Right lung (tissue), 5 donors: ENCODE measurements around the gene BRD1. TPM values are rescaled to one million over a fixed set of nuclear protein-coding genes. Genes with fewer than 3 reads are reported as not detected.

ENCODE experiments used
- DNase-seq, 2 donors: peaks; one replicate each; pipeline ENCODE4 v3.0.0-alpha.2; 2013
- polyA plus RNA-seq, 5 donors: library from polyadenylated mRNA; unstranded; fragments of 120-200 nt; gene quantifications; one replicate each; pipeline versions ENCODE4 v1.2.1 to v1.2.3, GENCODE V29; 2013; ENCODE audit warnings: inconsistent platforms in 1 of 5, low replicate concordance in 1 of 5; ENCODE audit not compliant: insufficient read length in 5 of 5, insufficient read depth in 1 of 5

BRD1 gene
- polyA plus RNA-seq, 5 donors = 31.2 to 41.2 (median 35.3) TPM

- DNase-seq = no peak
Observed at GRCh38 chr22:49803737-49804375, 23.8 kb downstream of the BRD1 start.

- DNase-seq = no peak
Observed at GRCh38 chr22:49803134-49803533, 24.5 kb downstream of the BRD1 start.

GRCh38 chr22:49801391-49802060 is 26.1 kb downstream of the BRD1 start:
- DNase-seq = no peak

- no peak for DNase-seq
Observed at GRCh38 chr22:49800408-49801238, 27.1 kb downstream of the BRD1 start.

- no peak for DNase-seq
Observed at GRCh38 chr22:49799431-49800075, 28.1 kb downstream of the BRD1 start.

- DNase-seq = no peak
Observed at GRCh38 chr22:49798486-49799151, 29.1 kb downstream of the BRD1 start.

- no peak for DNase-seq
Observed at GRCh38 chr22:49797706-49798105, 30.0 kb downstream of the BRD1 start.

- DNase-seq = no peak
Observed at GRCh38 chr22:49796596-49797270, 30.9 kb downstream of the BRD1 start.

GRCh38 chr22:49795521-49795920 is 32.2 kb downstream of the BRD1 start:
- no peak for DNase-seq

- no peak for DNase-seq
Observed at GRCh38 chr22:49793871-49794270, 33.8 kb downstream of the BRD1 start.

- DNase-seq = no peak
Observed at GRCh38 chr22:49793296-49793695, 34.4 kb downstream of the BRD1 start.

GRCh38 chr22:49792107-49792506 is 35.6 kb downstream of the BRD1 start:
- no peak for DNase-seq

- no peak for DNase-seq
Observed at GRCh38 chr22:49791682-49792081, 36.0 kb downstream of the BRD1 start.

GRCh38 chr22:49790912-49791311 is 36.8 kb downstream of the BRD1 start:
- no peak for DNase-seq

GRCh38 chr22:49789289-49790141 is 38.2 kb downstream of the BRD1 start:
- DNase-seq = peak in 1 of 2 donors; percentile 20

GRCh38 chr22:49788504-49788903 is 39.2 kb downstream of the BRD1 start:
- no peak for DNase-seq

GRCh38 chr22:49787861-49788260 is 39.8 kb downstream of the BRD1 start:
- no peak for DNase-seq

GRCh38 chr22:49786976-49787706 is 40.5 kb downstream of the BRD1 start:
- DNase-seq = no peak

GRCh38 chr22:49785841-49786471 is 41.7 kb downstream of the BRD1 start:
- DNase-seq = no peak
